D721Med (cell line): Measurements from ENCODE around the gene ARRB1.
"Not testable (repeated sequence)": the region's sequence is repeated elsewhere in the genome, so short reads cannot be mapped to it uniquely, and the experiment has no call there.

Source experiments
- DNase-seq: peaks from one replicate; pipeline ENCODE4 v3.0.0; 2011; ENCODE audit warnings: low spot score; ENCODE audit not compliant: insufficient read length
- FAIRE-seq: peaks from 2 replicates; lab custom pipeline; 2011; peaks lifted over from hg19 to GRCh38; lab: Jason Lieb, UNC
- CTCF ChIP-seq: IDR thresholded peaks from 2 replicates; pipeline ENCODE4 v1.5.1; 2012; ENCODE audit warnings: mild to moderate bottlenecking, control low read depth; ENCODE audit not compliant: insufficient read depth; ENCODE audit errors: missing control alignments

Gene ARRB1

GRCh38 chr11:75277991-75278790 lies 73.3 kb downstream of the ARRB1 start:
- no peak for TF ChIP-seq CTCF
- no peak for FAIRE-seq

GRCh38 chr11:75277211-75277805 lies 74.2 kb downstream of the ARRB1 start:
- FAIRE-seq (no peak), DNase-seq (no peak)
- no peak for TF ChIP-seq CTCF

More at GRCh38 chr11:75277991-75278790, 73.3 kb downstream of the ARRB1 start:
- DNase-seq = no peak

- DNase-seq (no peak), FAIRE-seq (no peak)
- no peak for TF ChIP-seq CTCF
Observed at GRCh38 chr11:75276686-75277085, 74.8 kb downstream of the ARRB1 start.

- DNase-seq = no peak
- no peak for FAIRE-seq
- no peak for TF ChIP-seq CTCF
Observed at GRCh38 chr11:75276186-75276585, 75.3 kb downstream of the ARRB1 start.

- FAIRE-seq (no peak), DNase-seq (peak; percentile 74)
- no peak for TF ChIP-seq CTCF
Observed at GRCh38 chr11:75275581-75275980, 75.9 kb downstream of the ARRB1 start.

- not testable (repeated sequence) for DNase-seq, FAIRE-seq
Observed at GRCh38 chr11:75274716-75275115, 76.7 kb downstream of the ARRB1 start.

GRCh38 chr11:75273411-75274391 lies 77.8 kb downstream of the ARRB1 start:
- DNase-seq = no peak
- FAIRE-seq = no peak
- no peak for TF ChIP-seq CTCF
